Fibroblast of lung (primary cell): Measurements from ENCODE around the gene PMM2. TPM values are rescaled to one million over a fixed set of nuclear protein-coding genes. Genes with fewer than 3 reads are reported as not detected.

Source experiments
- DNase-seq, 2 donors: peaks; one replicate each; pipeline versions ENCODE4 v3.0.0 to v3.0.0-alpha.2; 2010; ENCODE audit warnings: low read depth in 2 of 2
- H2AFZ ChIP-seq: 2 replicates; pipeline ENCODE4 v1.5.1; 2012; ENCODE audit warnings: low read length, control low read depth, inconsistent platforms
- H3K27ac ChIP-seq: 2 replicates; pipeline ENCODE4 v1.5.1; 2011; ENCODE audit warnings: low read length, control low read depth; ENCODE audit not compliant: insufficient read depth
- H3K27me3 ChIP-seq: 2 replicates; pipeline ENCODE4 v1.5.1; 2011; ENCODE audit warnings: mild to moderate bottlenecking, low read length; ENCODE audit not compliant: control insufficient read depth, insufficient read depth
- H3K36me3 ChIP-seq: 2 replicates; pipeline ENCODE4 v1.5.1; 2011; ENCODE audit warnings: low read length; ENCODE audit not compliant: control insufficient read depth, insufficient read depth
- H3K4me1 ChIP-seq: 2 replicates; pipeline ENCODE4 v1.5.1; 2011; ENCODE audit warnings: low read length; ENCODE audit not compliant: control insufficient read depth, insufficient read depth; ENCODE audit errors: extremely low read depth
- H3K4me2 ChIP-seq: 2 replicates; pipeline ENCODE4 v1.5.1; 2011; ENCODE audit warnings: low read length, control low read depth; ENCODE audit not compliant: insufficient read depth; ENCODE audit errors: extremely low read depth
- H3K4me3 ChIP-seq, 4 experiments: fragments of 200-600 bp in 1 of 4; sonication (generic) in 1 of 4; replicated peaks in 1 of 4; 2 replicates each; pipeline ENCODE4 v1.5.1; 2011 to 2016; ENCODE audit warnings: low read length in 4 of 4, low read depth in 3 of 4, mild to moderate bottlenecking in 3 of 4, control low read depth in 2 of 4, inconsistent platforms in 1 of 4, mixed read lengths in 1 of 4; ENCODE audit not compliant: insufficient read depth in 1 of 4; ENCODE audit errors: control extremely low read depth in 1 of 4
- H3K79me2 ChIP-seq: 2 replicates; pipeline ENCODE4 v1.5.1; 2012; ENCODE audit warnings: mild to moderate bottlenecking, low read length, inconsistent platforms; ENCODE audit not compliant: control insufficient read depth, insufficient read depth
- H3K9ac ChIP-seq: 2 replicates; pipeline ENCODE4 v1.5.1; 2011; ENCODE audit warnings: mild to moderate bottlenecking, low read length, control low read depth; ENCODE audit not compliant: insufficient read depth
- H3K9me3 ChIP-seq: 2 replicates; pipeline ENCODE4 v1.5.1; 2012; ENCODE audit warnings: low read depth, low read length; ENCODE audit not compliant: control insufficient read depth, insufficient read depth
- H4K20me1 ChIP-seq: 2 replicates; pipeline ENCODE4 v1.5.1; 2011; ENCODE audit warnings: low read length; ENCODE audit not compliant: control insufficient read depth, insufficient read depth; ENCODE audit errors: extremely low read depth
- CTCF ChIP-seq, 2 donors: IDR thresholded peaks in 1 of 2; conservative IDR thresholded peaks in 1 of 2; 1 replicate in 1 of 2; 2 replicates in 1 of 2; pipeline ENCODE4 v1.5.1; 2011 to 2012; ENCODE audit warnings: low read length in 2 of 2, control low read depth in 1 of 2, inconsistent platforms in 1 of 2, low read depth in 1 of 2, mild to moderate bottlenecking in 1 of 2
- EZH2 ChIP-seq: IDR thresholded peaks from 2 replicates; pipeline ENCODE4 v1.5.1; 2012; ENCODE audit warnings: low read length, control low read depth, mild to moderate bottlenecking; ENCODE audit errors: missing control alignments
- polyA plus RNA-seq, 2 donors: library from polyadenylated mRNA; depleted of rRNA in 1 of 2; stranded (reverse) in 1 of 2; unstranded in 1 of 2; fragments of >200 nt; gene quantifications; 2 replicates each; pipeline ENCODE4 v1.2.1, GENCODE V29; 2011 to 2012; ENCODE audit warnings: missing spikeins in 1 of 2
- total RNA-seq: library from RNA; depleted of rRNA; stranded (reverse); fragments of >200 nt; gene quantifications from 2 replicates; pipeline ENCODE4 v1.2.1, GENCODE V29; 2014

PMM2 gene
- total and polyA plus RNA-seq, 2 donors (not counting 1 experiment from before 2014, with no cell fraction given): 19.5 to 49.3 TPM

GRCh38 chr16:8861563-8862308 lies 64.1 kb downstream of the PMM2 start:
- H4K20me1 ChIP-seq: no peaks in the 10 kb centered on the region
- peaks cover 10% of the 10 kb centered on the region for H3K36me3 ChIP-seq
- TF ChIP-seq CTCF (conservative IDR thresholded peaks at IDR 0.05 in 1 of 2, IDR thresholded peaks at IDR 0.05 in 1 of 2; ENCODE audit: low read depth in 1 of 2, low read length in 2 of 2) (no peak), EZH2 (no peak)
- no peak overlapping the region for H3K4me3 ChIP-seq
- H3K4me1 ChIP-seq: peaks cover 25% of the 10 kb centered on the region
- H3K27me3 ChIP-seq: no peaks in the 10 kb centered on the region
- no peak for DNase-seq
- no peaks in the 10 kb centered on the region for H3K9me3 ChIP-seq
- no peak overlapping the region for H2AFZ ChIP-seq
- H3K79me2 ChIP-seq: peaks cover 76% of the 10 kb centered on the region
- no peak overlapping the region for H3K9ac ChIP-seq
- H3K27ac ChIP-seq: no peak overlapping the region
- no peak overlapping the region for H3K4me2 ChIP-seq

- Histone ChIP-seq H3K4me1 (peaks cover 25% of the 10 kb centered on the region), H3K27me3 (no peaks in the 10 kb centered on the region), H3K79me2 (peaks cover 84% of the 10 kb centered on the region), H3K27ac (no peak overlapping the region), H3K4me2 (no peak overlapping the region), H3K9ac (no peak overlapping the region), H4K20me1 (no peaks in the 10 kb centered on the region), H3K36me3 (peaks cover 10% of the 10 kb centered on the region), H3K9me3 (no peaks in the 10 kb centered on the region), H2AFZ (no peak overlapping the region), H3K4me3 (no peak overlapping the region)
- DNase-seq: no peak
- TF ChIP-seq EZH2 (no peak), CTCF (conservative IDR thresholded peaks at IDR 0.05 in 1 of 2, IDR thresholded peaks at IDR 0.05 in 1 of 2; ENCODE audit: low read depth in 1 of 2, low read length in 2 of 2) (no peak)
Observed at GRCh38 chr16:8862309-8863130, 64.9 kb downstream of the PMM2 start.

- Histone ChIP-seq H3K4me3 (no peak overlapping the region), H3K36me3 (peaks cover 6% of the 10 kb centered on the region), H3K9ac (no peak overlapping the region), H3K27ac (no peak overlapping the region), H3K9me3 (no peaks in the 10 kb centered on the region), H3K4me2 (no peak overlapping the region), H3K79me2 (peaks cover 84% of the 10 kb centered on the region), H4K20me1 (no peaks in the 10 kb centered on the region), H3K4me1 (peaks cover 25% of the 10 kb centered on the region), H2AFZ (no peak overlapping the region), H3K27me3 (no peaks in the 10 kb centered on the region)
- peak in 1 of 2 donors; percentile 38 for DNase-seq
- TF ChIP-seq CTCF (conservative IDR thresholded peaks at IDR 0.05 in 1 of 2, IDR thresholded peaks at IDR 0.05 in 1 of 2; ENCODE audit: low read depth in 1 of 2, low read length in 2 of 2): no peak
- no peak for TF ChIP-seq EZH2
Observed at GRCh38 chr16:8863594-8864424, 66.2 kb downstream of the PMM2 start.
